Measurements from ENCODE around the gene PDE6H. TPM values are rescaled to one million over a fixed set of nuclear protein-coding genes. Genes with fewer than 3 reads are reported as not detected.

Gene PDE6H
- total and polyA plus RNA-seq, 10 of the 15 experiments (the other 5 are each of a cell fraction or from before 2014, with no cell fraction given), result 0.16 TPM; not detected in 9

- peak; percentile 87 for TF ChIP-seq RAD21 (IDR thresholded peaks at IDR 0.05; ENCODE audit: insufficient read depth, low read depth, low read length)
- no peak for TF ChIP-seq NR2F1 (conservative IDR thresholded peaks at IDR 0.05)
- TF ChIP-seq YY1 (IDR thresholded peaks at IDR 0.05; ENCODE audit: low read depth, low read length), result peak; percentile 60; the same call in 1 of the 2 replicates
- no peak for TF ChIP-seq SMAD5 (IDR thresholded peaks at IDR 0.05; ENCODE audit: low read depth)
- TF ChIP-seq ZNF24 (IDR thresholded peaks at IDR 0.05), result no peak
- TF ChIP-seq ETV6 (conservative IDR thresholded peaks at IDR 0.05 in 1 of 2, IDR thresholded peaks at IDR 0.05 in 1 of 2; ENCODE audit: borderline replicate concordance in 1 of 2, low read depth in 1 of 2), result no peak
- TF ChIP-seq PAX8 (IDR thresholded peaks at IDR 0.05), result no peak
- no peak for TF ChIP-seq ZBTB33 (IDR thresholded peaks at IDR 0.05)
- TF ChIP-seq EGR1 (IDR thresholded peaks at IDR 0.05; ENCODE audit: borderline replicate concordance in 1 of 2, low read depth in 2 of 2, low read length in 2 of 2), result no peak
- 0 out of 2 replicates have a peak, but pooled peaks have one; percentile 34 for TF ChIP-seq RB1 (IDR thresholded peaks at IDR 0.05; ENCODE audit: borderline replicate concordance)
- TF ChIP-seq USF2 (IDR thresholded peaks at IDR 0.05; ENCODE audit: borderline replicate concordance, low read depth, low read length), result no peak
- TF ChIP-seq ZNF384 (IDR thresholded peaks at IDR 0.05; ENCODE audit: borderline replicate concordance, low read depth, low read length), result peak; percentile 97
- 0 out of 2 replicates have a peak, but pooled peaks have one; percentile 43 for TF ChIP-seq FOXM1 (IDR thresholded peaks at IDR 0.05; ENCODE audit: low read depth, low read length)
- no peak for TF ChIP-seq CREM (IDR thresholded peaks at IDR 0.05; ENCODE audit: low read depth)
- TF ChIP-seq TARDBP (IDR thresholded peaks at IDR 0.05; ENCODE audit: borderline replicate concordance), result no peak
- TF ChIP-seq E2F8 (IDR thresholded peaks at IDR 0.05; ENCODE audit: low read depth, partially characterized antibody), result no peak
These were observed 23.0 kb downstream of the PDE6H start (continued) for GRCh38 chr12:14995583-14996425.
